Peyer's patch (tissue), 4 donors: ENCODE data around the gene PIP4K2C. TPM values are rescaled to one million over a fixed set of nuclear protein-coding genes. Genes with fewer than 3 reads are reported as not detected.
A peak's percentile ranks its signal among the peaks of the same experiment; 100 is the strongest.

Experiments used
- DNase-seq, 3 donors: peaks; one replicate each; pipeline ENCODE4 v3.0.0-alpha.2; 2017 to 2019
- H3K27ac ChIP-seq, 4 donors: fragments of 200-600 bp; sonication (generic); one replicate each; pipeline ENCODE4 v1.5.1; 2016 to 2019
- H3K27me3 ChIP-seq, 2 donors: fragments of 200-600 bp; sonication (generic); one replicate each; pipeline ENCODE4 v1.5.1; 2019
- H3K36me3 ChIP-seq, 3 donors: fragments of 200-600 bp; sonication (generic); one replicate each; pipeline ENCODE4 v1.5.1; 2016 to 2019
- H3K4me1 ChIP-seq, 4 donors: fragments of 200-600 bp; sonication (generic); one replicate each; pipeline ENCODE4 v1.5.1; 2016 to 2019
- H3K4me3 ChIP-seq, 4 donors: fragments of 200-600 bp; sonication (generic); 1 replicate in 3 of 4; 2 replicates in 1 of 4; pipeline ENCODE4 v1.5.1; 2016 to 2019; ENCODE audit warnings: mild to moderate bottlenecking in 1 of 4
- H3K9me3 ChIP-seq, 4 donors: fragments of 200-600 bp; sonication (generic); one replicate each; pipeline ENCODE4 v1.5.1; 2016 to 2019; ENCODE audit warnings: mild to moderate bottlenecking in 1 of 4
- CTCF ChIP-seq, 6 experiments: fragments of 450-650 bp in 4 of 6; fragments of 200-600 bp in 2 of 6; sonication (generic) in 1 of 6; IDR thresholded peaks; one replicate each; pipeline ENCODE4 v1.5.1; 2017 to 2019; ENCODE audit warnings: antibody characterized with exemption in 6 of 6, mild to moderate bottlenecking in 3 of 6, moderate library complexity in 1 of 6
- POLR2A ChIP-seq, 2 donors: fragments of 450-650 bp; IDR thresholded peaks; one replicate each; pipeline ENCODE4 v1.5.1; 2017; ENCODE audit warnings: antibody characterized with exemption in 2 of 2, mild to moderate bottlenecking in 2 of 2, moderate library complexity in 2 of 2
- total RNA-seq, 4 donors: library from RNA; depleted of rRNA; stranded (reverse); fragments of >200 nt; gene quantifications; one replicate each; pipeline ENCODE4 v1.1.0, GENCODE V29; 2016

The PIP4K2C gene
- total RNA-seq, 4 donors from 2014 or later = 9.1 to 52.6 (median 37.9) TPM

- Histone ChIP-seq H3K36me3 (no peaks in the 10 kb centered on the region), H3K9me3 (no peaks in the 10 kb centered on the region), H3K27ac (no peak overlapping the region), H3K27me3 (no peaks in the 10 kb centered on the region), H3K4me1 (no peaks in the 10 kb centered on the region), H3K4me3 (no peak overlapping the region)
- no peak for TF ChIP-seq POLR2A (IDR thresholded peaks at IDR 0.05)
- TF ChIP-seq CTCF (IDR thresholded peaks at IDR 0.05) = no peak
- no peak for DNase-seq
Measured at GRCh38 chr12:57574795-57575194, 16.2 kb upstream of the PIP4K2C start.

- H3K27me3 ChIP-seq = no peaks in the 10 kb centered on the region
- no peak for TF ChIP-seq POLR2A (IDR thresholded peaks at IDR 0.05)
- TF ChIP-seq CTCF (IDR thresholded peaks at IDR 0.05) = no peak
- no peak overlapping the region for H3K27ac ChIP-seq
- H3K9me3 ChIP-seq = no peaks in the 10 kb centered on the region
- DNase-seq = peak in 1 of 3 donors; percentile 51
- H3K4me1 ChIP-seq = no peaks in the 10 kb centered on the region
- no peak overlapping the region for H3K4me3 ChIP-seq
- no peaks in the 10 kb centered on the region for H3K36me3 ChIP-seq
Measured at GRCh38 chr12:57575771-57576612, 15.0 kb upstream of the PIP4K2C start.

GRCh38 chr12:57576613-57577160 lies 14.3 kb upstream of the PIP4K2C start:
- DNase-seq = no peak
- Histone ChIP-seq H3K4me3 (no peak overlapping the region), H3K36me3 (no peaks in the 10 kb centered on the region), H3K27ac (no peak overlapping the region), H3K27me3 (no peaks in the 10 kb centered on the region), H3K4me1 (no peaks in the 10 kb centered on the region), H3K9me3 (no peaks in the 10 kb centered on the region)
- TF ChIP-seq CTCF (IDR thresholded peaks at IDR 0.05) = no peak
- TF ChIP-seq POLR2A (IDR thresholded peaks at IDR 0.05) = no peak

DNA sequence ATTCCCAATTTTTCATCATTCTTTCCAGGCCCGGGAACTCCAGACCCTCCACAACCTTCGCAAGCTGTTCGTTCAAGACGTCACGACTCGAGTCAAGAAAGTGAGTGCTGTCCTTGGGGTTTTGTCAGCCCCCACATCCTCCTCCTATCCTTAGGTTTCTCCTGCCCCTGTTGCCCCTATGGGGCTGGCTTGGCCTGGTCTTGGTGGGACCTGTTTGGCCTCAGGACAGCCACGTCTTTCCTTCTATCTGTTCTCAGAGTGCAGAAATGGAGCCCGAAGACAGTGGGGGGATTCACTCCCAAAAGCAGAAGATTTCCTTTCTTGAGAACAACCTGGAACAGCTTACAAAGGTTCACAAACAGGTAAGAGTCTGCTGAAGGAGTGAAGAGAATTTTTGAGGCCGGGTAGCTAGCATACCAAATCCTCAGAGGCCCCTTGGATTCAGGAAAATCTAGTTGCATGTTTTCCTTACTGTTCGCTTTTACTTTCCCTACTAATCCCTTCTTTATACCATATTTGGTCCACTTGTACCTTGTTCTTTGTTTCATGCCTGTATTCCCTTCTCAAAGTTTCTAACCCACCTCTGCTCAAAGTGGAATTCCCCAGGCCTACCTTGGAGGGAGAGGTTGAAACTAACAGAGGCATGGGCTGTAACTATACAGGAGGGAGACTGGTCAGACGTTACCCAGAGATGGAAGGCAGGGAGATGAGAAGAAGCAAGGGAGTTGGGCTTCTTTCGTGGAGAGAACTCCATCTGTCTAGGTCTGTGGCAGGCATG lies 12.8 kb upstream of the PIP4K2C start:
- H3K4me3 ChIP-seq = no peak overlapping the region
- H3K27me3 ChIP-seq = no peaks in the 10 kb centered on the region
- H3K4me1 ChIP-seq = no peaks in the 10 kb centered on the region
- H3K9me3 ChIP-seq = no peaks in the 10 kb centered on the region
- TF ChIP-seq POLR2A (IDR thresholded peaks at IDR 0.05) (no peak), CTCF (IDR thresholded peaks at IDR 0.05) (no peak)
- no peaks in the 10 kb centered on the region for H3K36me3 ChIP-seq
- DNase-seq = no peak
- H3K27ac ChIP-seq = no peak overlapping the region

DNA sequence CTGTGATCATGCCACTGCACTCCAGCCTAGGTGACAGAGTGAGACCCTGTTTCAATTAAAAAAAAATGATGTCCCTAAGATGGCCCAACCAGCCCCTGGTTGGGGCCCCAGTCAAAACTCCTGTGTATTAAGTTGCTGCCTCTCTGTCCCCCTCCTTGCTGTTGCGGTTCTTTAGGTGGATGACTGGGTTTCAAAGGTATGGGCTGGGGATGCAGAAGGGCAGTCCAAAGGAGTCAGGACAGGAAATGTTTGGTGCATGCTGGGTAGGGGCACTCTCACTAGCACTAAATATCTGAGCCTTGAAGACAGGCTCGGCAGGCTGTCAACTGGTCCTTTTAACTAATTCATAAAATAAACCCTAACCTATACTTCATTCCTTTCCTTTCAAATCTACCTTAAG lies 12.0 kb upstream of the PIP4K2C start:
- Histone ChIP-seq H3K4me3 (no peak overlapping the region), H3K27me3 (no peaks in the 10 kb centered on the region), H3K27ac (no peak overlapping the region), H3K9me3 (no peaks in the 10 kb centered on the region), H3K4me1 (no peaks in the 10 kb centered on the region), H3K36me3 (no peaks in the 10 kb centered on the region)
- no peak for TF ChIP-seq POLR2A (IDR thresholded peaks at IDR 0.05)
- TF ChIP-seq CTCF (IDR thresholded peaks at IDR 0.05) = no peak
- DNase-seq = no peak
